ENCODE measurements around the gene MSI2. TPM values are rescaled to one million over a fixed set of nuclear protein-coding genes. Genes with fewer than 3 reads are reported as not detected.

The MSI2 gene
- total RNA-seq, 2 experiments from 2014 or later, result 107 to 111 TPM

GRCh38 chr17:57676543-57676942 lies 420.2 kb downstream of the MSI2 start:
- Mint-ChIP-seq H3K4me1 (peaks cover 20% of the 10 kb centered on the region), H3K27ac (no peak overlapping the region), H3K36me3 (ENCODE audit: low read depth) (peaks cover 9% of the 10 kb centered on the region), H3K9me3 (no peaks in the 10 kb centered on the region), H3K4me3 (no peak overlapping the region), H3K27me3 (no peaks in the 10 kb centered on the region)
- ChIA-PET CTCF (interaction anchor here (1.6 to 2.7 kb wide), 2 partner anchors 79 to 433 kb away, joined by 4 to 9 read pairs; no protein-coding TSS in a partner anchor), POLR2A (no interaction called here)
- DNase-seq, result peak; percentile 5

GRCh38 chr17:57677301-57677700 lies 421.0 kb downstream of the MSI2 start:
- CTCF ChIA-PET, result interaction anchor here (1.6 kb wide), 1 partner anchor 79 kb away, joined by 4 read pairs; no protein-coding TSS in a partner anchor

GRCh38 chr17:57677858-57678257 lies 421.5 kb downstream of the MSI2 start:
- H3K4me3 Mint-ChIP-seq, result no peak overlapping the region
- H3K9me3 Mint-ChIP-seq, result no peaks in the 10 kb centered on the region
- POLR2A ChIA-PET, result no interaction called here
- H3K27me3 Mint-ChIP-seq, result no peaks in the 10 kb centered on the region
- DNase-seq, result no peak
- H3K27ac Mint-ChIP-seq, result no peak overlapping the region
- H3K36me3 Mint-ChIP-seq (ENCODE audit: low read depth), result peaks cover 9% of the 10 kb centered on the region
- CTCF ChIA-PET, result interaction anchor here (1.2 kb wide), 1 partner anchor 8 kb away, joined by 3 read pairs; no protein-coding TSS in a partner anchor
- H3K4me1 Mint-ChIP-seq, result peaks cover 7% of the 10 kb centered on the region

More at GRCh38 chr17:57677301-57677700, 421.0 kb downstream of the MSI2 start:
- Mint-ChIP-seq H3K36me3 (ENCODE audit: low read depth) (peaks cover 9% of the 10 kb centered on the region), H3K9me3 (no peaks in the 10 kb centered on the region), H3K27me3 (no peaks in the 10 kb centered on the region), H3K4me1 (peaks cover 13% of the 10 kb centered on the region), H3K27ac (no peak overlapping the region), H3K4me3 (no peak overlapping the region)
- POLR2A ChIA-PET, result no interaction called here
- no peak for DNase-seq

GRCh38 chr17:57678393-57678792 lies 422.1 kb downstream of the MSI2 start:
- Mint-ChIP-seq H3K36me3 (ENCODE audit: low read depth) (peaks cover 9% of the 10 kb centered on the region), H3K4me3 (no peak overlapping the region), H3K27me3 (no peaks in the 10 kb centered on the region), H3K27ac (no peak overlapping the region), H3K4me1 (peaks cover 3% of the 10 kb centered on the region), H3K9me3 (no peaks in the 10 kb centered on the region)
- no peak for DNase-seq
- CTCF ChIA-PET, result interaction anchor here (1.2 kb wide), 1 partner anchor 8 kb away, joined by 3 read pairs; no protein-coding TSS in a partner anchor
- POLR2A ChIA-PET, result no interaction called here

GRCh38 chr17:57679356-57679755 lies 423.0 kb downstream of the MSI2 start:
- CTCF ChIA-PET, result no interaction called here
- Mint-ChIP-seq H3K36me3 (ENCODE audit: low read depth) (peaks cover 8% of the 10 kb centered on the region), H3K27ac (no peak overlapping the region), H3K27me3 (no peaks in the 10 kb centered on the region), H3K9me3 (no peaks in the 10 kb centered on the region), H3K4me1 (peaks cover 2% of the 10 kb centered on the region), H3K4me3 (no peak overlapping the region)
- DNase-seq, result no peak
- POLR2A ChIA-PET, result no interaction called here

GRCh38 chr17:57679906-57680695 lies 423.8 kb downstream of the MSI2 start:
- POLR2A ChIA-PET, result no interaction called here
- CTCF ChIA-PET, result interaction anchor here (2.3 kb wide), 1 partner anchor 8 kb away, joined by 12 read pairs; no protein-coding TSS in a partner anchor
- no peaks in the 10 kb centered on the region for H3K4me1 Mint-ChIP-seq
- no peak overlapping the region for H3K4me3 Mint-ChIP-seq
- no peaks in the 10 kb centered on the region for H3K27me3 Mint-ChIP-seq
- H3K36me3 Mint-ChIP-seq (ENCODE audit: low read depth), result peaks cover 7% of the 10 kb centered on the region
- H3K27ac Mint-ChIP-seq, result no peak overlapping the region
- no peak for DNase-seq
- H3K9me3 Mint-ChIP-seq, result no peaks in the 10 kb centered on the region

GRCh38 chr17:57682701-57683100 lies 426.4 kb downstream of the MSI2 start:
- Mint-ChIP-seq H3K27ac (no peak overlapping the region), H3K4me1 (no peaks in the 10 kb centered on the region), H3K4me3 (no peak overlapping the region), H3K27me3 (no peaks in the 10 kb centered on the region), H3K9me3 (no peaks in the 10 kb centered on the region), H3K36me3 (ENCODE audit: low read depth) (peaks cover 2% of the 10 kb centered on the region)
- ChIA-PET CTCF (interaction anchor here (0.9 to 1.0 kb wide), 2 partner anchors 11 to 440 kb away, joined by 3 to 4 read pairs; no protein-coding TSS in a partner anchor), POLR2A (no interaction called here)
- peak; percentile 5 for DNase-seq

GRCh38 chr17:57684711-57685498 lies 428.6 kb downstream of the MSI2 start:
- POLR2A ChIA-PET, result interaction anchor here (0.5 kb wide), 1 partner anchor 422 kb away, joined by 3 read pairs; no protein-coding TSS in a partner anchor
- H3K9me3 Mint-ChIP-seq, result no peaks in the 10 kb centered on the region
- H3K36me3 Mint-ChIP-seq (ENCODE audit: low read depth), result peaks cover 2% of the 10 kb centered on the region
- no peak overlapping the region for H3K4me3 Mint-ChIP-seq
- no peaks in the 10 kb centered on the region for H3K4me1 Mint-ChIP-seq
- no peak overlapping the region for H3K27ac Mint-ChIP-seq
- H3K27me3 Mint-ChIP-seq, result no peaks in the 10 kb centered on the region
- DNase-seq, result peak; percentile 5
- CTCF ChIA-PET, result interaction anchor here (1.1 kb wide), 1 partner anchor 13 kb away, joined by 3 read pairs; no protein-coding TSS in a partner anchor

- H3K27ac Mint-ChIP-seq, result no peak overlapping the region
- H3K27me3 Mint-ChIP-seq, result no peaks in the 10 kb centered on the region
- no peaks in the 10 kb centered on the region for H3K9me3 Mint-ChIP-seq
- CTCF ChIA-PET, result interaction anchor here (1.1 kb wide), 1 partner anchor 14 kb away, joined by 3 read pairs; no protein-coding TSS in a partner anchor
- H3K4me3 Mint-ChIP-seq, result no peak overlapping the region
- peak; percentile 5 for DNase-seq
- peaks cover 2% of the 10 kb centered on the region for H3K36me3 Mint-ChIP-seq (ENCODE audit: low read depth)
- POLR2A ChIA-PET, result interaction anchor here (0.5 kb wide), 1 partner anchor 423 kb away, joined by 3 read pairs; no protein-coding TSS in a partner anchor
- H3K4me1 Mint-ChIP-seq, result no peaks in the 10 kb centered on the region
These were observed 429.3 kb downstream of the MSI2 start for GRCh38 chr17:57685499-57686132.

- ChIA-PET CTCF (interaction anchor here (0.8 to 0.9 kb wide), 2 partner anchors 16 to 444 kb away, joined by 3 to 4 read pairs; no protein-coding TSS in a partner anchor), POLR2A (no interaction called here)
- Mint-ChIP-seq H3K4me3 (no peak overlapping the region), H3K36me3 (ENCODE audit: low read depth) (peaks cover 4% of the 10 kb centered on the region), H3K27ac (no peak overlapping the region), H3K27me3 (peaks cover 3% of the 10 kb centered on the region), H3K4me1 (peaks cover 4% of the 10 kb centered on the region), H3K9me3 (no peaks in the 10 kb centered on the region)
- no peak for DNase-seq
These were observed 431.3 kb downstream of the MSI2 start for GRCh38 chr17:57687642-57688041.

- no peak overlapping the region for H3K27ac Mint-ChIP-seq
- H3K4me1 Mint-ChIP-seq, result peaks cover 12% of the 10 kb centered on the region
- ChIA-PET CTCF (interaction anchor here (1.0 to 1.6 kb wide), 2 partner anchors 17 to 50 kb away, joined by 3 read pairs; no protein-coding TSS in a partner anchor), POLR2A (no interaction called here)
- peaks cover 3% of the 10 kb centered on the region for H3K9me3 Mint-ChIP-seq
- no peak overlapping the region for H3K4me3 Mint-ChIP-seq
- DNase-seq, result no peak
- peaks cover 3% of the 10 kb centered on the region for H3K27me3 Mint-ChIP-seq
- peaks cover 10% of the 10 kb centered on the region for H3K36me3 Mint-ChIP-seq (ENCODE audit: low read depth)
These were observed 432.9 kb downstream of the MSI2 start for GRCh38 chr17:57689254-57689653.

GRCh38 chr17:57691939-57692338 lies 435.6 kb downstream of the MSI2 start:
- H3K4me1 Mint-ChIP-seq, result peaks cover 12% of the 10 kb centered on the region
- no peak overlapping the region for H3K27ac Mint-ChIP-seq
- H3K9me3 Mint-ChIP-seq, result peaks cover 5% of the 10 kb centered on the region
- CTCF ChIA-PET, result interaction anchor here (1.2 kb wide), 1 partner anchor 449 kb away, joined by 3 read pairs; no protein-coding TSS in a partner anchor
- POLR2A ChIA-PET, result no interaction called here
- peaks cover 3% of the 10 kb centered on the region for H3K27me3 Mint-ChIP-seq
- no peak for DNase-seq
- H3K4me3 Mint-ChIP-seq, result no peak overlapping the region
- peaks cover 7% of the 10 kb centered on the region for H3K36me3 Mint-ChIP-seq (ENCODE audit: low read depth)

Data from activated CD4-positive, alpha-beta memory T cell treated with anti-CD3 and anti-CD28 coated beads, Interleukin-2, amount 10 ng/mL, durations not matched to agents 7 days and 5 days (primary cell).